ENCODE data around the gene FRMD5. TPM values are rescaled to one million over a fixed set of nuclear protein-coding genes. Genes with fewer than 3 reads are reported as not detected.

The FRMD5 gene
- polyA plus RNA-seq, 2 of the 4 experiments (the other 2 are of a cell fraction), result 2.5 to 3.6 TPM

DNA sequence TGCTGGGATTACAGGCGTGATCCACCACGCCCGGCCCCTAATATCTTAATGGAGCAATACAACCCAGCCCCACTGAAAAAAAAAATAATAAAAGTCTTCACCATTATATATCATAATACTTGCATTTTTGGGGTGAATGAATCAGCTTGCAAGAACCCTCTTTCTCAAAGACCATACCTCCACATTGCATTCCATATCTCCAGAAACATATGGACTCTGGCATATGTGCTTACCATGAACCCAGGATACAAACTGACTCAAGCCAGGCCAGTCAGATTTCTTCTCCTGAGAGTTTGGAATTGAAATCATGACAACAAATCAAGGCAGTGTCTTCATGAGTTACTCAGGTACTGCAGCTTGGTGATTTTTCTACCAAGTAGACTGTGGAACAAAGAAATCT, 101.2 kb downstream of the FRMD5 start:
- no peak overlapping the region for H3K4me2 ChIP-seq
- DNase-seq (ENCODE audit: low read depth in 1 of 2, low spot score in 1 of 2) (no peak), FAIRE-seq (no peak), ATAC-seq (no peak)
- no peak overlapping the region for H3K4me3 ChIP-seq
- CTCF ChIA-PET, result interaction anchor here (0.8 kb wide), 1 partner anchor 9 kb away, joined by 3 read pairs; no protein-coding TSS in a partner anchor
- peak overlapping the region in 1 of 2 experiments; percentile 32; a peak in 2 of 6 replicates for H3K27ac ChIP-seq
- 98% methylated on average over 3 of the region's 3 CpGs for WGBS (ENCODE audit: missing lambda C conversion rate)
- POLR2A ChIA-PET, result no interaction called here
- H3K4me1 ChIP-seq, result peaks cover 45% of the 10 kb centered on the region
- H3K9me3 ChIP-seq, result no peaks in the 10 kb centered on the region
- TF ChIP-seq FOXS1 (CRISPR knock-in tag; IDR thresholded peaks at IDR 0.05) (no peak), NPAS2 (CRISPR knock-in tag; IDR thresholded peaks at IDR 0.05; ENCODE audit: borderline replicate concordance) (no peak), EHMT2 (IDR thresholded peaks at IDR 0.05; ENCODE audit: low read depth) (no peak), MAZ (IDR thresholded peaks at IDR 0.05; ENCODE audit: borderline replicate concordance, low read depth, low read length) (no peak), NFE2L2 (conservative IDR thresholded peaks at IDR 0.05; ENCODE audit: low read length) (no peak), ATOH8 (CRISPR knock-in tag; IDR thresholded peaks at IDR 0.05; ENCODE audit: low read depth) (no peak), TFCP2L1 (CRISPR knock-in tag; IDR thresholded peaks at IDR 0.05) (no peak), KDM1A (IDR thresholded peaks at IDR 0.05; ENCODE audit: low read depth) (no peak), HDAC2 (IDR thresholded peaks at IDR 0.05) (no peak), KDM5A (IDR thresholded peaks at IDR 0.05) (no peak), BCL3 (IDR thresholded peaks at IDR 0.05) (no peak), MYC (IDR thresholded peaks at IDR 0.05; ENCODE audit: borderline replicate concordance, low read length) (no peak), FOSB (CRISPR knock-in tag; IDR thresholded peaks at IDR 0.05) (no peak), RAD21 (conservative IDR thresholded peaks at IDR 0.05 in 1 of 2, IDR thresholded peaks at IDR 0.05 in 1 of 2) (no peak), EP300 (IDR thresholded peaks at IDR 0.05) (no peak), CBX2 (IDR thresholded peaks at IDR 0.05; ENCODE audit: borderline replicate concordance, low read depth) (no peak), HEYL (CRISPR knock-in tag; IDR thresholded peaks at IDR 0.05) (no peak), NR3C1 (IDR thresholded peaks at IDR 0.05) (no peak), HOXA7 (CRISPR knock-in tag; IDR thresholded peaks at IDR 0.05) (no peak)

DNA sequence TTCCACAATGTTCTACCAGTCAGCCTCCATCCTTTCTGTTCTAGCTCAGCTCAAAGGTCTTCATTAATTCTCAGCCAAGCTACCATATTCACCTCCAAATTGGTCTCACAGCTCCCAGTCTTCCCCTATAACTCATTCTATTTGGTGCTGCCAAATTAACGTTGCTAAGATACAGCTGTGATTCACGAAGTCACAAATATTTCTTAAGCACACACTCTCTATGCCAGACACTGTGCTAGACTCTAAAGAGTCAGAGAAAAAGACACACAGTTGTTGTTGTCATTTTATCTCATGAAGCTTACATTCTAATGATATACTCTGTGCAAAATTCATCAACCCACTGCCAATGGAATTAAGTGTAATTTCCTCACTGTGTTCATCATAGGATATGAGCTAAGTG, 102.8 kb downstream of the FRMD5 start:
- no peak for TF ChIP-seq NFE2L2 (conservative IDR thresholded peaks at IDR 0.05; ENCODE audit: low read length)
- Histone ChIP-seq H3K27ac (peak overlapping the region in 1 of 2 experiments; percentile 53; a peak in 3 of 6 replicates), H3K4me1 (peaks cover 53% of the 10 kb centered on the region), H3K4me3 (no peak overlapping the region), H3K9me3 (no peaks in the 10 kb centered on the region), H3K4me2 (peak overlapping the region; percentile 35; the same call in 2 of the 3 replicates)
- FAIRE-seq, result no peak
- WGBS (ENCODE audit: missing lambda C conversion rate), result 5% methylated on average over 2 of the region's 2 CpGs
- CTCF ChIA-PET, result interaction anchor here (2.6 kb wide), 1 partner anchor 26 kb away, joined by 12 read pairs; no protein-coding TSS in a partner anchor
- ATAC-seq, result peak; percentile 70 to 74; a peak in 4 of 6 replicates
- POLR2A ChIA-PET, result no interaction called here
- DNase-seq (ENCODE audit: low read depth in 1 of 2, low spot score in 1 of 2), result peak in 1 of 2 experiments; percentile 24

DNA sequence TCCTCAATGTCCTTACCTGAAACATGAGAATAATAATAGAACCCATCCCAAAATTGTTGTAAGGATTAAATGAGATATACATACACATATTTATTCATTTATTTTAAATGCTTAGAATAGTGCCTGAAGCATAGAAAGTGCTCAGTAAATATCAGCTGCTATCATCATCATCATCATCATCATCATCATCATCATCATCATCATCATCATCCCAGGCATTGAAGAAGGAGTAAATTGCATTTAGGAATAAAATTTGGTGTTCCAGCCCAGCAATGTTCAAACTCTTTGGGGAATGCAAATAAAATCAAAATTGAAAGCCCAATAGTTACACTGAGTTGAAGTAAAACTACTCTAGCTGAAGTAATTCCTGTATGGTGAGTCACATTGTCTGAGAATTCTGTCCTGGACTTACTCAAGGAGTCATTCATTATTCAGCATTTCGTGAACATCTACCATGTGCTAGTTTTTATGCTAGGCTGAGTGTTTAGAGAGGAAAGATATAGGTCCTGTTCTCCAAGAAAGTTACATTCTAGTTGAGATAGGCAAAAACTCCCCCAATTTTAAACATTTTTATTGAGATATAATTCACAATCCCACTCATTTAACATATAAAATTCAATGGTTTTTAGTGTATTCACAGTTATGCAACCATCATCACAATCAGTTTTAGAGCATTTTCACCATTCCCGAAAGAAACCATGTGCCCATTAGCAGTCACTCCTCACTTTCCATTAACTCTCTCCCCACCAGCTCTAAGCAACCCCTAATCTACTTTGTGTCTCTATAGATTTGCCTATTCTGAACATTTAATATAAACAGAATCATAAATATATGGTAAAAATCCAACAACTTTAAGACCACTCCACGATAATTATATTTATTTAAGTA, 107.2 kb downstream of the FRMD5 start:
- H3K4me1 ChIP-seq, result peaks cover 43% of the 10 kb centered on the region
- peak; percentile 86 to 88 for ATAC-seq
- WGBS (ENCODE audit: missing lambda C conversion rate), result 12% methylated on average over 3 of the region's 3 CpGs
- ChIA-PET CTCF (interaction anchor here (1.2 kb wide), 1 partner anchor 22 kb away, joined by 3 read pairs; no protein-coding TSS in a partner anchor), POLR2A (no interaction called here)
- H3K9me3 ChIP-seq, result no peaks in the 10 kb centered on the region
- H3K4me3 ChIP-seq, result no peak overlapping the region
- TF ChIP-seq E2F6 (IDR thresholded peaks at IDR 0.05; ENCODE audit: borderline replicate concordance, low read depth) (no peak; the same call in 1 of the 2 replicates), CEBPB (IDR thresholded peaks at IDR 0.05) (0 out of 4 replicates have a peak, but pooled peaks of 1 of the 2 experiments have one; percentile 2), ELK1 (IDR thresholded peaks at IDR 0.05; ENCODE audit: low read depth, low read length) (no peak), JUNB (IDR thresholded peaks at IDR 0.05) (peak; percentile 42; the same call in 1 of the 2 replicates), NPAS2 (CRISPR knock-in tag; IDR thresholded peaks at IDR 0.05; ENCODE audit: borderline replicate concordance) (no peak), FOSL2 (IDR thresholded peaks at IDR 0.05) (peak; percentile 57; the same call in 1 of the 2 replicates), FOSL2 (CRISPR knock-in tag; IDR thresholded peaks at IDR 0.05) (peak; percentile 80), BHLHE40 (IDR thresholded peaks at IDR 0.05; ENCODE audit: low read depth, low read length) (no peak), MAFK (IDR thresholded peaks at IDR 0.05; ENCODE audit: partially characterized antibody) (peak; percentile 57), KDM5A (IDR thresholded peaks at IDR 0.05) (no peak), ZNF302 (CRISPR knock-in tag; IDR thresholded peaks at IDR 0.05) (no peak), CHD2 (IDR thresholded peaks at IDR 0.05; ENCODE audit: low read length, partially characterized antibody) (no peak)
- TF ChIP-seq, protein P1, sequence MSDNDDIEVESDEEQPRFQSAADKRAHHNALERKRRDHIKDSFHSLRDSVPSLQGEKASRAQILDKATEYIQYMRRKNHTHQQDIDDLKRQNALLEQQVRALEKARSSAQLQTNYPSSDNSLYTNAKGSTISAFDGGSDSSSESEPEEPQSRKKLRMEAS (IDR thresholded peaks at IDR 0.05), result peak; percentile 72
- peak; percentile 47 to 58 for DNase-seq (ENCODE audit: low read depth in 1 of 2, low spot score in 1 of 2)
- FAIRE-seq, result no peak
- peak overlapping the region; percentile 76 to 86 for H3K27ac ChIP-seq
- peak overlapping the region; percentile 60 for H3K4me2 ChIP-seq
